NT2/D1 (cell line): ENCODE measurements around the gene CUL7.
"Not testable (repeated sequence)": the region's sequence is repeated elsewhere in the genome, so short reads cannot be mapped to it uniquely, and the experiment has no call there.

Experiments
- SUZ12 ChIP-seq: IDR thresholded peaks from 2 replicates; pipeline ENCODE4 v1.6.1; 2011; ENCODE audit not compliant: insufficient read length, insufficient read depth; ENCODE audit errors: extremely low read depth
- YY1 ChIP-seq: IDR thresholded peaks from 2 replicates; pipeline ENCODE4 v1.6.1; 2011; ENCODE audit not compliant: insufficient read length, insufficient read depth
- ZNF274 ChIP-seq: IDR thresholded peaks from 2 replicates; pipeline ENCODE4 v1.6.1; 2011; ENCODE audit warnings: mild to moderate bottlenecking, low read depth, low read length

- not testable (repeated sequence) for TF ChIP-seq SUZ12, YY1, ZNF274
Observed at GRCh38 chr6:43041475-43041874, 12.2 kb downstream of the CUL7 start.
